ELF-1 (cell line): ENCODE data around the gene B2M.
"Not testable (repeated sequence)": the region's sequence is repeated elsewhere in the genome, so short reads cannot be mapped to it uniquely, and the experiment has no call there.

ENCODE experiments used
- DNase-seq: peaks from one replicate; pipeline ENCODE4 v3.0.0-alpha.2; 2016; ENCODE audit warnings: low read depth, low spot score

Gene B2M

GRCh38 chr15:44711096-44711742 lies at the start of gene B2M, which contains the start of gene PATL2:
TSS of gene B2M (plus strand) at chr15:44711517. CDS start at chr15:44711547, 30 bp downstream.
TSS of gene PATL2 (minus strand) at chr15:44711323. CDS start at chr15:44676490, 34,833 bp downstream.
- DNase-seq, result peak; percentile 97

GRCh38 chr15:44661576-44661975 lies 49.7 kb upstream of the B2M start:
- DNase-seq, result no peak

GRCh38 chr15:44662478-44663409 lies 48.6 kb upstream of the B2M start:
- DNase-seq, result peak; percentile 10

GRCh38 chr15:44663410-44664308 lies 47.7 kb upstream of the B2M start, which contains the start of gene SPG11:
TSS of gene SPG11 (minus strand) at chr15:44663662. CDS start at chr15:44663647, 15 bp downstream.
- DNase-seq, result peak; percentile 99

- no peak for DNase-seq
Measured at GRCh38 chr15:44666210-44667038, 44.9 kb upstream of the B2M start.

- DNase-seq, result no peak
Measured at GRCh38 chr15:44667039-44667360, 44.3 kb upstream of the B2M start.

GRCh38 chr15:44668921-44669320 lies 42.4 kb upstream of the B2M start:
- no peak for DNase-seq

- DNase-seq, result peak; percentile 36
Measured at GRCh38 chr15:44670087-44670950, 41.0 kb upstream of the B2M start.

- DNase-seq, result no peak
Measured at GRCh38 chr15:44673639-44674038, 37.7 kb upstream of the B2M start.

GRCh38 chr15:44675911-44676310 lies 35.4 kb upstream of the B2M start:
- no peak for DNase-seq

- DNase-seq, result no peak
Measured at GRCh38 chr15:44676676-44677075, 34.6 kb upstream of the B2M start.

- no peak for DNase-seq
Measured at GRCh38 chr15:44682211-44682610, 29.1 kb upstream of the B2M start.

- DNase-seq, result peak; percentile 79
Measured at GRCh38 chr15:44682809-44683682, 28.3 kb upstream of the B2M start.

- DNase-seq, result not testable (repeated sequence)
Measured at GRCh38 chr15:44689318-44689717, 22.0 kb upstream of the B2M start.

GRCh38 chr15:44690245-44690644 lies 21.1 kb upstream of the B2M start:
- DNase-seq, result not testable (repeated sequence)

GRCh38 chr15:44692659-44693058 lies 18.7 kb upstream of the B2M start:
- DNase-seq, result no peak

- no peak for DNase-seq
Measured at GRCh38 chr15:44694416-44694815, 16.9 kb upstream of the B2M start.

- no peak for DNase-seq
Measured at GRCh38 chr15:44695294-44695693, 16.0 kb upstream of the B2M start.

- DNase-seq, result no peak
Measured at GRCh38 chr15:44697014-44697413, 14.3 kb upstream of the B2M start.
